Prostate gland (tissue), 2 donors: ENCODE measurements around the gene AGL. TPM values are rescaled to one million over a fixed set of nuclear protein-coding genes. Genes with fewer than 3 reads are reported as not detected.
"Not testable (repeated sequence)": the region's sequence is repeated elsewhere in the genome, so short reads cannot be mapped to it uniquely, and the experiment has no call there.

Source experiments
- DNase-seq: peaks from one replicate; pipeline ENCODE4 v3.0.0-alpha.2; 2019; ENCODE audit warnings: low spot score
- H3K27ac ChIP-seq, 2 donors: fragments of 200-600 bp; sonication (generic); 2 replicates each; pipeline ENCODE4 v1.5.1; 2017 to 2019
- H3K27me3 ChIP-seq: fragments of 200-600 bp; sonication (generic); replicated peaks from 2 replicates; pipeline ENCODE4 v1.5.1; 2019; ENCODE audit not compliant: insufficient read depth
- H3K36me3 ChIP-seq, 2 donors: fragments of 200-600 bp; sonication (generic); 1 replicate in 1 of 2; 2 replicates in 1 of 2; pipeline versions ENCODE4 v1.5.1 to v1.8.1; 2017 to 2019
- H3K4me1 ChIP-seq: fragments of 200-600 bp; sonication (generic); replicated peaks from 2 replicates; pipeline ENCODE4 v1.5.1; 2019
- H3K4me3 ChIP-seq, 2 donors: fragments of 200-600 bp; sonication (generic); 2 replicates each; pipeline ENCODE4 v1.5.1; 2017 to 2019
- H3K9me3 ChIP-seq: fragments of 200-600 bp; sonication (generic); 2 replicates; pipeline ENCODE4 v1.5.1; 2017
- POLR2A ChIP-seq: fragments of 450-650 bp; IDR thresholded peaks from one replicate; pipeline ENCODE4 v1.6.1; 2016; ENCODE audit warnings: antibody characterized with exemption, mild to moderate bottlenecking
- POLR2AphosphoS5 ChIP-seq: sonication (generic); formaldehyde crosslinking; IDR thresholded peaks from one replicate; pipeline ENCODE4 v1.6.1; 2017; ENCODE audit warnings: antibody characterized with exemption
- WGBS: methylation state at CpG from one replicate; pipeline ENCODE4 v1.1.5; 2018; 5-methylcytosine and 5-hydroxymethylcytosine counted together
- intact Hi-C: fragments of 100-400 bp; cut with DNase I; formaldehyde crosslinking; loops from one replicate; pipeline ENCODE4 v1.14.2; 2022
- total RNA-seq, 2 donors: library from RNA; depleted of rRNA; stranded (reverse); fragments of >200 nt; gene quantifications; one replicate each; pipeline ENCODE4 v1.1.0, GENCODE V29; 2016
- TF ChIP-seq, protein P1 (sequence below), 4 experiments: fragments of 200-600 bp in 2 of 4; fragments of 450-650 bp in 2 of 4; sonication (generic) in 2 of 4; IDR thresholded peaks; 1 replicate in 3 of 4; 2 replicates in 1 of 4; pipeline ENCODE4 v1.5.1; 2016 to 2019; ENCODE audit warnings: antibody characterized with exemption in 4 of 4, mild to moderate bottlenecking in 2 of 4, moderate library complexity in 2 of 4

AGL gene
- total RNA-seq, 2 donors from 2014 or later, result 17.6 to 28.6 TPM

DNA sequence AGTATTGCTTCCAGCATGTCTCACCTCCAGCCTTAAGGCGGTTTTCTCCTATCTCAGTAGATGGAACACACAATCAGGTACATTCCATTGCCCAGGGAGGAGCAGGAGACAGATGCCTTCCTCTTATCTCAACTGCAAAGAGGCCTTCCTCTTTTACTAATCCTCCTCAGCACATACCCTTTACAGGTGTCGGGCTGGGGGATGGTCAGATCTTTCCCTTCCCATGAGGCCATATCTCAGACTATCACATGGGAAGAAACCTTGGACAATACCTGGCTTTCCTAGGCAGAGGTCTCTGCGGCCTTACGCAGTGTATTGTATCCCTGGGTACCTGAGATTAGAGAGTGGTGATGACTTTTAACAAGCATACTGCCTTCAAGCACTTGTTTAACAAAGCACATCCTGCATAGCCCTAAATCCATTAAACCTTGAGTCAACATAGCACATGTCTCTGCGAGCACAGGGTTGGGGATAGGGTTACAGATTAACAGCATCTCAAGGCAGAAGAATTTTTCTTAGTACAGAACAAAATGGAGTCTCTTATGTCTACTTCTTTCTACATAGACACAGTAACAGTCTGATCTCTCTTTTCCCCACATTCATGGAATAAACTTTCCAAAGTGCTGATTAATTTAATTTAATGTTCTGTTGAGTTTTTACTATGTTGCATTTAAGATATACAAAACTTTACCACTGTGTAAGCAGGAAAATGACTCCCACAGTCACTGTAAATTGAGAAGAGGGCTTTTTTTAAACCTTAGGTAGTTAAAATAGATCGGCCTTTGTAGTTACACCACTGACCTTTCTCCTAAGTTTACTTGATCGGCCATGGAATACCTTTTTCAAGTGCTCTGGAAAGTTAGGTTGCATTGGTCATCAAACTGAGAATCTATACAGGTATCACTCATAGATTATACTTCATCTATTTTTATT, 13.7 kb upstream of the AGL start:
- peak overlapping the region; percentile 48 to 60 for H3K27ac ChIP-seq
- peak; percentile 49 for DNase-seq
- 36% methylated on average over 7 of the region's 7 CpGs for WGBS
- H3K9me3 ChIP-seq, H3K4me1 ChIP-seq, H3K4me3 ChIP-seq, H3K36me3 ChIP-seq, H3K27me3 ChIP-seq, intact Hi-C loops: not testable (repeated sequence)
- peak; percentile 79 for TF ChIP-seq POLR2AphosphoS5

- not testable (repeated sequence) for H3K36me3 ChIP-seq
These were observed 9.8 kb upstream of the AGL start for GRCh38 chr1:99840353-99840752.

GRCh38 chr1:99843760-99844159, 6.4 kb upstream of the AGL start:
- H3K4me3 ChIP-seq, result no peak overlapping the region
- H3K9me3 ChIP-seq, result no peaks in the 10 kb centered on the region
- no peaks in the 10 kb centered on the region for H3K27me3 ChIP-seq
- TF ChIP-seq POLR2AphosphoS5 (no peak), POLR2A (no peak)
- TF ChIP-seq, protein P1, sequence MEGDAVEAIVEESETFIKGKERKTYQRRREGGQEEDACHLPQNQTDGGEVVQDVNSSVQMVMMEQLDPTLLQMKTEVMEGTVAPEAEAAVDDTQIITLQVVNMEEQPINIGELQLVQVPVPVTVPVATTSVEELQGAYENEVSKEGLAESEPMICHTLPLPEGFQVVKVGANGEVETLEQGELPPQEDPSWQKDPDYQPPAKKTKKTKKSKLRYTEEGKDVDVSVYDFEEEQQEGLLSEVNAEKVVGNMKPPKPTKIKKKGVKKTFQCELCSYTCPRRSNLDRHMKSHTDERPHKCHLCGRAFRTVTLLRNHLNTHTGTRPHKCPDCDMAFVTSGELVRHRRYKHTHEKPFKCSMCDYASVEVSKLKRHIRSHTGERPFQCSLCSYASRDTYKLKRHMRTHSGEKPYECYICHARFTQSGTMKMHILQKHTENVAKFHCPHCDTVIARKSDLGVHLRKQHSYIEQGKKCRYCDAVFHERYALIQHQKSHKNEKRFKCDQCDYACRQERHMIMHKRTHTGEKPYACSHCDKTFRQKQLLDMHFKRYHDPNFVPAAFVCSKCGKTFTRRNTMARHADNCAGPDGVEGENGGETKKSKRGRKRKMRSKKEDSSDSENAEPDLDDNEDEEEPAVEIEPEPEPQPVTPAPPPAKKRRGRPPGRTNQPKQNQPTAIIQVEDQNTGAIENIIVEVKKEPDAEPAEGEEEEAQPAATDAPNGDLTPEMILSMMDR (IDR thresholded peaks at IDR 0.05), result no peak
- H3K4me1 ChIP-seq, result no peaks in the 10 kb centered on the region
- no peak for DNase-seq
- WGBS, result 44% methylated on average over 2 of the region's 2 CpGs
- no peak overlapping the region for H3K27ac ChIP-seq
- intact Hi-C loops, result no loop called here
- H3K36me3 ChIP-seq, result no peaks in the 10 kb centered on the region

More at GRCh38 chr1:99840353-99840752, 9.8 kb upstream of the AGL start:
- H3K27me3 ChIP-seq, H3K9me3 ChIP-seq, H3K27ac ChIP-seq, H3K4me3 ChIP-seq, H3K4me1 ChIP-seq, DNase-seq, intact Hi-C loops: not testable (repeated sequence)
- 83% methylated on average over 3 of the region's 3 CpGs for WGBS

GRCh38 chr1:99845201-99845600, 5.0 kb upstream of the AGL start:
- WGBS, result 87% methylated on average over 9 of the region's 9 CpGs
- H3K9me3 ChIP-seq, DNase-seq, H3K36me3 ChIP-seq, intact Hi-C loops, H3K27me3 ChIP-seq, H3K27ac ChIP-seq, H3K4me1 ChIP-seq, H3K4me3 ChIP-seq: not testable (repeated sequence)

GRCh38 chr1:99849413-99849743, 783 bp upstream of the AGL start:
- 31% methylated on average over 6 of the region's 6 CpGs for WGBS
- TF ChIP-seq POLR2A (no peak), POLR2AphosphoS5 (no peak)
- TF ChIP-seq, protein P1 (IDR thresholded peaks at IDR 0.05), result no peak
- Histone ChIP-seq H3K36me3 (no peaks in the 10 kb centered on the region), H3K27me3 (no peaks in the 10 kb centered on the region), H3K4me1 (peaks cover 5% of the 10 kb centered on the region), H3K27ac (peak overlapping the region; percentile 91), H3K4me3 (peak overlapping the region; percentile 85 to 88), H3K9me3 (no peaks in the 10 kb centered on the region)
- DNase-seq, result peak; percentile 8
- intact Hi-C loops, result no loop called here

DNA sequence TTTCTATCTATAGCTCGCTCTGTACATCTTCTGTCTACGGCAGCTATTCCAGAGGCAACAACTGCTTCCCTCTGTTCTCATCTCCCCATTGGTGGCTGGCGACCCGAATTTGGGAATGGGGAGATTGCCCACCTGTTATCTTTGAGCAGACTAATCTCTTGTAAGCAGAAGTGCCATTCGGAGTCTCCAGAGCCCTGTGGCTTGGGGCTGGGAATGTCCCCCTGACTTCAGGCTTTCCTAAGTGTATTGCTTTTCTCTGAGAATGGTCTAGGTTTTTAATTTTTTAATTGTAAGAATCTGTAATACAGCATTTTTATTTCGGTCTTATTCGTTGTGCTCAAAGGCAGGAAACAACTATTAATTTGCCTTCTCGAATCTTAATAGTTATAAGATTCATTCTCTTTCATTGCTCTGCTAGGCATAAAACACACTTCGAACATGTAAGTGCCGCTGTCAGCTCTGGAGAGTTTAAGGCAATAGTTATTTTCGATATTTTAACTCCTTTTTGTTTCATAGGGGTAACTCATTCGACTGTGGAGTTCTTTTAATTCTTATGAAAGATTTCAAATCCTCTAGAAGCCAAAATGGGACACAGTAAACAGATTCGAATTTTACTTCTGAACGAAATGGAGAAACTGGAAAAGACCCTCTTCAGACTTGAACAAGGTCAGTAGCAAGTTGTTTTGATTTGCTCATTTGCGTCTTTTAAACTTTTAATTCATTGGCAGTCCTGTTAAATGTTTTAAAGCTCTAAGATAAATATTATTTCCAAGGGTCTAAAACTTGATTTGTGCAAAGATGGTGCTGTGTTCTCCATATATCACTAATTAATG, 514 bp downstream of the AGL start:
- intact Hi-C loops, result no loop called here
- Histone ChIP-seq H3K27me3 (no peaks in the 10 kb centered on the region), H3K27ac (peak overlapping the region; percentile 91), H3K9me3 (no peaks in the 10 kb centered on the region), H3K4me1 (peaks cover 5% of the 10 kb centered on the region), H3K4me3 (peak overlapping the region; percentile 85 to 88), H3K36me3 (no peaks in the 10 kb centered on the region)
- 3% methylated on average over 15 of the region's 15 CpGs for WGBS
- no peak for TF ChIP-seq POLR2A
- TF ChIP-seq POLR2AphosphoS5, result no peak
- TF ChIP-seq, protein P1 (IDR thresholded peaks at IDR 0.05), result no peak
- DNase-seq, result peak; percentile 9
